T-helper 1 cell treated with Interleukin-12 subunit alpha and Interleukin-12 subunit beta and Interleukin-4 antibody, amounts not matched to agents 30 μg/mL and 1 μg/mL, for 36 hours (primary cell): ENCODE measurements around the gene DNAH8.
"Not testable (repeated sequence)": the region's sequence is repeated elsewhere in the genome, so short reads cannot be mapped to it uniquely, and the experiment has no call there.

Experiments
- H3K27ac Mint-ChIP-seq: one replicate; pipeline ENCODE4 v1.8.0; 2021; ENCODE audit warnings: mild to moderate bottlenecking, mixed read lengths
- H3K27me3 Mint-ChIP-seq: one replicate; pipeline ENCODE4 v1.8.0; 2021; ENCODE audit warnings: low read depth, mixed read lengths
- H3K36me3 Mint-ChIP-seq: one replicate; pipeline ENCODE4 v1.8.0; 2021; ENCODE audit warnings: low read depth, mixed read lengths
- H3K4me1 Mint-ChIP-seq: one replicate; pipeline ENCODE4 v1.8.0; 2021; ENCODE audit warnings: low read depth, mixed read lengths
- H3K4me3 Mint-ChIP-seq: one replicate; pipeline ENCODE4 v1.8.0; 2021; ENCODE audit warnings: mild to moderate bottlenecking, moderate library complexity, mixed read lengths
- H3K9me3 Mint-ChIP-seq: one replicate; pipeline ENCODE4 v1.8.0; 2021; ENCODE audit warnings: mixed read lengths

The DNAH8 gene

DNA sequence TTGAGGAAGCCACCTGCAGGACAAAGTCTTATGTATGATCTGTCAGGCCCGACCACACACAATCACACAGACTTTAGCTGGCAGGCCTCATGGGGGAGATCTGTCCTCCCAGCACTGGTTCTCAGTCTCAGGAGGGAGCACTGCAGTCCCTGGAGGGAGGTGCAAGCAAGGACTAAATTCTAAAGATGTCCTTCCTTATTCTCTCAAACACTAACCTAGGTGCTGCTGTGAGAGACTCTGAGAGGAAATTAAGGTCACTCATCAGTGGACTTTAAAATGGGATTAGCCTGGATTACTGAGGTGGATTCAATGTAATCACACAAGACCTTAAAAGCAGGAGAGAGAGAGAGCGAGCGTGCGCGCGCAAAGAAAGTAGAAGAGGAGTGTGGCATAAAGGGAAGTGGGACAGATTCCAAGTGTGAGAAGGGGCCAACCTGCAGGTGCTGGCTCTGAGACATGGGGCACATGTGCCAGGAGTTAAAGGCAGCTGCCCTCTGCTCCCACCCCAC lies 26.5 kb upstream of the DNAH8 start:
- Mint-ChIP-seq H3K27me3 (no peaks in the 10 kb centered on the region), H3K27ac (no peak overlapping the region), H3K4me1 (peaks cover 26% of the 10 kb centered on the region), H3K9me3 (no peaks in the 10 kb centered on the region), H3K36me3 (peaks cover 17% of the 10 kb centered on the region), H3K4me3 (no peak overlapping the region)

DNA sequence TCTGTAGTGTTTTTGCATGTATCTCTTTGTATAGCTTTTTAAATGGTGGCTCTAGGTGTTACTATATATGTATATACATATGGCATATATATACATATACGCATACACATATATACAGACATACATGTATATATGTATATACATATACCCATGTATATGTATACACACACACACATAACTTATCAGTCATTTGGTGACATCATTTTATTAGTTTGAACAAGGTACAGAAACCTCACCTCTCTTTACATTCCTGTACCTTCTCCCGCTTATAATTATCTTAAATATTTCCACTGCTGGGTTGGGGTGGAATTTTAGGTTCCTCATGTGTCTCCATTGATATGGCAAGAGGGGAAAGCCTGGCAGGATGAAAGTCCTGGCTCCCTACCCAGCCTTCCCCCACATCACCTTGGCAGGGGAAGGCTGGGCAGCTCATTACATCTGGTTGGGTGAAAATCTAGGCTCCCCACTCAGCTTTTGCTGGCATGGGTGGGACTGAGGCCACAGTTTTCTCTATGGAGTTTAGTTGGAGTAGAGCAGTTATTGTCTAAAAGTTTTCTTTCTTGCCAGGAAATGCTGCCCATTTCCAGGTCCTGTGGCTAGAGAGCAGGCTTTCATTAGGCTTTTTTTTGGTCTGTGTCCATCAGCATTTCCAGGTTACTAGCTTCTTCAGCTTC lies 19.7 kb upstream of the DNAH8 start:
- H3K9me3 Mint-ChIP-seq = peaks cover 9% of the 10 kb centered on the region
- no peaks in the 10 kb centered on the region for H3K27me3 Mint-ChIP-seq
- H3K36me3 Mint-ChIP-seq = peaks cover 22% of the 10 kb centered on the region
- H3K4me3 Mint-ChIP-seq = no peak overlapping the region
- H3K27ac Mint-ChIP-seq = no peak overlapping the region
- H3K4me1 Mint-ChIP-seq = peaks cover 28% of the 10 kb centered on the region

DNA sequence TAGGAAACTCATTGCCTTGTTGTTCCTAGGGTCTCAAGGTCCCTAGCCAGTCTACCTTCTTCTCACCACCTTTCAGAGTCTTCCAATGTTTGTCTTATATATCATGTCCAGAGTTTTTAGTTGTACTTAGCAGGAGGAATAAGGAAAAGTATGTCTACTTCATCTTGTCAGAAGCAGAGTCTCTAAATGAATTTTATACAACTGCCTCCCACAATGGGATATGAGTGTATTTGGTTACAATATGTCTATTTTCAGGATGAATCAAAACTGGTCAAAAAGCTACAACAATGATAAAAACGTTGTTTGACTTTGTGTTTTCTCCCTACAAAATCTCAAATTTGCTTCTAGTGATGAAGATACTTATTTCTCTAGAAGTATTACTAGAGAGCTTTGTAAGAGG lies 19.2 kb upstream of the DNAH8 start:
- Mint-ChIP-seq H3K27ac (no peak overlapping the region), H3K4me1 (peaks cover 29% of the 10 kb centered on the region), H3K9me3 (peaks cover 11% of the 10 kb centered on the region), H3K27me3 (no peaks in the 10 kb centered on the region), H3K4me3 (no peak overlapping the region), H3K36me3 (peaks cover 26% of the 10 kb centered on the region)

DNA sequence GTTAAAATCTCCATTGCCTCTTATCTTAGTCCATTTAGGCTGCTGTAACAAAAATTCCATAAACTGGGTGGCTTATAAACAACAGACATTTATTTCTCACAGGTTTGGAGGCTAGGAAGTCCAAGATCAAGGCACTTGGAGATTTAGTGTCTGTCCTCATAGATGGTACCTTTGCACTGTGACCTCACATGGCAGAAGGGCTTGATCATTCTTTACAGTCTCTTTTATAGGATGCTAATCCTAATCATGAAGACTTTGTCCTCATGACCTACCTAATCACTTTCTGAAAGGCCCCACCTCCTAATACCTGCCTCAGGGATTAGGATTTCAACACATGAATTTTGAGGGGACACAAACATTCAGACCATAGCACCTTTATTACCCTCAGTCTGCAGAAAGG lies 18.8 kb upstream of the DNAH8 start:
- no peaks in the 10 kb centered on the region for H3K27me3 Mint-ChIP-seq
- H3K4me3 Mint-ChIP-seq = no peak overlapping the region
- no peak overlapping the region for H3K27ac Mint-ChIP-seq
- H3K36me3 Mint-ChIP-seq = peaks cover 29% of the 10 kb centered on the region
- peaks cover 11% of the 10 kb centered on the region for H3K9me3 Mint-ChIP-seq
- H3K4me1 Mint-ChIP-seq = peaks cover 28% of the 10 kb centered on the region

DNA sequence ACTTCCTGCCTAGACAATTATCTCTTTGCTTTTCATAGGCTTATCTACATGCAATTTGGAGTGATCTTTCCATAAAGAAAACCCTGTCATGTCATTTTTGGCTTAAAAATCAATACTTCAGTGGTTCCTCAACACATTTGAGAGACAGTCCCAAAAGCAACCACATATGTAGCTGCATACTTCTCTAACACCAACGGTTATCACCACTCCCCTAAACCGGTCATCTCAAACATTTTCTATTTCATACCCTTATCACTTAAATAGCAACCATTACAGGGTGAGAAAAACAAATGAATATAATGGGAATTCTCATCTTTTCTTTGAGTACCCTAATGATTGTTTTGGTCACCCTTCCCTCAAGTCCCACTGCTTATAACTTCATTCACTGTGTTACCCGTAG lies 17.3 kb upstream of the DNAH8 start:
- peaks cover 39% of the 10 kb centered on the region for H3K36me3 Mint-ChIP-seq
- H3K27ac Mint-ChIP-seq = no peak overlapping the region
- peaks cover 11% of the 10 kb centered on the region for H3K9me3 Mint-ChIP-seq
- peaks cover 38% of the 10 kb centered on the region for H3K4me1 Mint-ChIP-seq
- H3K27me3 Mint-ChIP-seq = no peaks in the 10 kb centered on the region
- no peak overlapping the region for H3K4me3 Mint-ChIP-seq

DNA sequence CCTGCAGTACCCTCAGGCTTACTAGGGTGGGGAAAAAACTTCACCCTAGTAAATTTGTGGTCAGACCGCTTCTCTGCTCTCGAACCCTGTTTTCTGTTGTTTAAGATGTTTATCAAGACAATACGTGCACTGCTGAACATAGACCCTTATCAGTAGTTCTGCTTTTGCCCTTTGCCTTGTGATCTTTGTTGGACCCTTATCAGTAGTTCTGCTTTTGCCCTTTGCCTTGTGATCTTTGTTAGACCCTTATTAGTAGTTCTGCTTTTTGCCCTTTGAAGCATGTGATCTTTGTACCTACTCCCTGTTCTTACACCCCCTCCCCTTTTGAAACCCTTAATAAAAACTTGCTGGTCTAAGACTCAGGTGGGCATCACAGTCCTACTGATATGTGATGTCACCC lies 15.4 kb upstream of the DNAH8 start:
- Mint-ChIP-seq H3K9me3 (peaks cover 11% of the 10 kb centered on the region), H3K36me3 (peaks cover 37% of the 10 kb centered on the region), H3K4me1 (peaks cover 43% of the 10 kb centered on the region)
- H3K27me3 Mint-ChIP-seq, H3K4me3 Mint-ChIP-seq, H3K27ac Mint-ChIP-seq: not testable (repeated sequence)

DNA sequence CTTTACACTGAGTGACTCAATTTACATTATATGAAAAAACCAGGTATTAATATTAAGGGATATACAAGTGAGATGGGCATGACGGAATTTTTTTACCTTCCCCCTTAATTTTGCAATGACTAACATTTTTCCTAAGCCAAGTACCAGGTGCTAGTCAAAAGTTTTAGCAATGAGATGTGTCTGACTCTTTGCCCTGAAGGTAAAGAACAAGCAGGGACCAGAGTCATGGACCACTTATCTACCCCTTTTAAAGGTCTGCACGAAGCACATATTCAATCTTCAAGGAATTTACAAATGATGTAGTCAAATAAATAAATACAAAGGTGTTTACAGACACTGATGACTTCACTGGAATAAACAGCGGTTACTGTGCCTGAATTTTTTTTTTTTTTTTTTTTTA lies 13.6 kb upstream of the DNAH8 start:
- H3K27ac Mint-ChIP-seq = no peak overlapping the region
- peaks cover 11% of the 10 kb centered on the region for H3K9me3 Mint-ChIP-seq
- peaks cover 34% of the 10 kb centered on the region for H3K36me3 Mint-ChIP-seq
- peaks cover 11% of the 10 kb centered on the region for H3K27me3 Mint-ChIP-seq
- peaks cover 41% of the 10 kb centered on the region for H3K4me1 Mint-ChIP-seq
- peak overlapping the region; percentile 91 for H3K4me3 Mint-ChIP-seq

DNA sequence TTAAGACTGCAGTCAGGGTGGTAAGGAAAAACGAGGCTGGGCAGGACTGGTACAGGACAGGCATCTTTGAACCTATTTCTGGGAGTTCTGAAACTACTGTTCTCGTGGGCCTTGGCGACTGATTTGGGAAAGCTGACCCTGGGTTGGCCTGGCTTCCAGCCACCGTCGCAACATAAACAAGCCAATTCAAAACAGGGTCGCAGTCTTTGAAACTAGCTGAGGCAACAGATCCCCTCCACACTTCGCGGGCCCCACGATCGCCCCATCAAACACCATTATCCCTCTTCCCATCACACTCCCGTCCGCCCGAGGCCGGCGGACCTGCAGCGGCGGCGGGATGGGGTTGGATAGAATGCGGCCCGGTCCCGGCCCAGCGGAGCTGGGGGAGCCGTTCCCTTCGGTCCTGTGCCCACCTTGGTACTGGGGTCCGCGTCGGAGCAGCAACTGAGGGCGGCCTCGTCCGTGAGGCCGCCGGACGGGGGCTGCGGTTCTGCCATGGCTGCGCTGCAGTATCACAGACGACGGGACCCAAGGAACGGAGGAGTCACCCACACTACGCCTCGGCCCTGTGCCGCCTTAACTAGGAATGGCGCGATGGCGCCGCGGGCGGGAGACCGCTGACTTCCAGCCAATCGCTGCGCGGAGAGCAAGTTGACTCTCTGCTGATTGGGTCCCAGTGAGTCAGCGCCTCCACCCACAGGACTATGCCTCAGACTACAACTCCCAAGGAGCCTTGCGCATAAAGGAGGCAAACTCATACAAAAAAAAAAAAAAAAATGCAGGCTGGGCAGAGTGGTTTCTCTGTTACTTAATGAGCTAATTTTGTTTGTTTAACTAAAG lies 12.3 kb upstream of the DNAH8 start, which contains the start of gene GLO1:
Gene GLO1, minus strand, starts transcription at position 588 of the 840 bp plus-strand sequence. Its CDS starts 91 bp downstream, at position 497.
- Mint-ChIP-seq H3K27me3 (peaks cover 20% of the 10 kb centered on the region), H3K9me3 (peaks cover 11% of the 10 kb centered on the region), H3K36me3 (peaks cover 34% of the 10 kb centered on the region), H3K4me3 (peak within 1 kb of the TSS; percentile 91), H3K4me1 (peaks cover 39% of the 10 kb centered on the region), H3K27ac (peak within 1 kb of the TSS; percentile 89)

DNA sequence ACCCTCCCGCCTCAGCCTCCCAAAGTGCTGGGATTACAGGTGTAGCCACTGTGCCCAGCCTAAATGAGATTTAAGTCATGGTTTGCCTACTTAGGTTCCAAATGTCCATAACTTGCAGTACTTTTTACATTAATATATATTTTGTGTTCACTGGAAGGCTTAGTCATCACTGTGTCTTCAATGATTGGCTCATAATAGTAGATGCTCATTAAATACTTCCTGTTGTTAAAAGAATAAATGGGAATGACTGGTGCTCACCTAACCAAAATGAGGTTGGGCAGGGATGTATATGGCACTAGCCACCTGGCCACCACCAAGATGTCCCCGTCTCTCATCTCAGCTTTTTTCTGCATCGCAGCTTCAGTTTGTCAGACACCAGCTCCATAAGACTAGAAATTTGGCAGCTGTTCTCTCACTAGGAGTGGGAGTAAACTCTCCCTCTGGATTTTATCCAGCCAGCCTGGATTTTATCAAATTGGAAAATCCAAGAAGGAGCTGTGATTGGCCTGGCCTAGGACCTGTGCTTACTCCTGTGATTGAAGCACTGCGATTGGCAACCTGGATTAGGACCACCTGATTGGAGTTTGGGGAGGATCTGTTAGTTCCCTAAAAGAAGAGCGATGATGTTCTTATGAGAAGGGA lies 11.0 kb upstream of the DNAH8 start:
- H3K36me3 Mint-ChIP-seq = peaks cover 29% of the 10 kb centered on the region
- peaks cover 30% of the 10 kb centered on the region for H3K27me3 Mint-ChIP-seq
- H3K4me3 Mint-ChIP-seq = no peak overlapping the region
- H3K4me1 Mint-ChIP-seq = peaks cover 34% of the 10 kb centered on the region
- no peak overlapping the region for H3K27ac Mint-ChIP-seq
- H3K9me3 Mint-ChIP-seq = peaks cover 11% of the 10 kb centered on the region

DNA sequence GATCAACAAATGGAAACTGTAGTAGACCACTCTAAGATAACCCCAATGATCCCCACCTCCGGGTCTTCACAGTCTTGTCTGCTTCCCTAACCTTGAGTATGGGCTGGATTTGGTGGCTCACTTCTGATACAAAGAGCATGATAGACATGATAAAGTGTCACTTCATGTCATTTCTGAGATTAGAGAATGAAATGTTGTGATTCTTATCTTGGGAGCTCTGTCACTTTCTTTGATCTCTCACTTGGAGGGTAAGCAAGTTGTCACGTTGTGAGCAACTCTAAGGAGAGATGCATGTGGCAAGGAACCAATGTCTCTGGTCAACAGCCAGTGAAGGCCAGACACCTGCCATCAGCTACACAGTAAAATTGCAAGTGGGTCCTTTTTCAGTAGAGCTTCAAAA lies 9.2 kb upstream of the DNAH8 start:
- peaks cover 13% of the 10 kb centered on the region for H3K36me3 Mint-ChIP-seq
- H3K27me3 Mint-ChIP-seq = peaks cover 30% of the 10 kb centered on the region
- H3K4me3 Mint-ChIP-seq = no peak overlapping the region
- H3K9me3 Mint-ChIP-seq = no peaks in the 10 kb centered on the region
- no peak overlapping the region for H3K27ac Mint-ChIP-seq
- H3K4me1 Mint-ChIP-seq = peaks cover 26% of the 10 kb centered on the region

DNA sequence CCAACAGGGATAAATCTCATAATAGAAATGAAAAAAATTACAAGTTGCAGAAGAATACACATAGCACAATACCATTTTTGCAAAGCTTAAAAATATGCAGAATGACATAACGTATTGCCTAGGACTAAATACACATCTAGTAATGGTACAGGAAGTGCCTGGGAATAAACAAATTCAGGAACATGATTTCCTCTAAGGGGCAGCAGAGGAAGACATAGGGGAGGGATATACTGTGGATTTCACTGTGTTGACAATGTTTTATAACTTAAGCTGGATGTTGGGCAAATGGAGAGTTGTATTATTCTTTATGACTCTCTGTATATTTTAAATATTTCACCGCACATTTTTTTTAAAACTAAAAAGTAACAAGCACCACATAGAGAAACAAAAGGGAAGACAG lies 6.6 kb upstream of the DNAH8 start:
- H3K9me3 Mint-ChIP-seq = no peaks in the 10 kb centered on the region
- H3K27ac Mint-ChIP-seq = no peak overlapping the region
- H3K27me3 Mint-ChIP-seq = peaks cover 30% of the 10 kb centered on the region
- peaks cover 24% of the 10 kb centered on the region for H3K4me1 Mint-ChIP-seq
- no peak overlapping the region for H3K4me3 Mint-ChIP-seq
- H3K36me3 Mint-ChIP-seq = no peaks in the 10 kb centered on the region

DNA sequence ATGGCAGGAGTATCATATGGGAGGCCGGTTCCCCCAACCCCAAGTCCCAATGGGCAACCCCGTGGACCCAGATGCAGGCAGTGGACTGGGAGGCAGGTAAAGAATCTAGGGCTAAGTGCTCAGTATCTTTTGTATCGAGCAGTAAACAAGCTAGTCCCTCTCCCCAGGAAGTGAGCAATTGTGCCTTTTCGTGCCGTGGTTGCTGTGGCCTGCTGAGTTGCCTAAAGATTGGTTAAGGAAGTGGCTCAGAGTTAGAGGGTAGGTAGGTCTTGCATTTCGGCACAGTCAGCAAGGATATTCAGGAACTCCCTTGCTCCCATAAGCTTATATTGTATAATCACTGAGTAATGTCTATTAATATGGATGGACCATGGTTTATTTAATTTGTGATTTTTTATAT lies 1.3 kb upstream of the DNAH8 start:
- peaks cover 14% of the 10 kb centered on the region for H3K27me3 Mint-ChIP-seq
- peak overlapping the region; percentile 53 for H3K4me3 Mint-ChIP-seq
- H3K4me1 Mint-ChIP-seq = peaks cover 31% of the 10 kb centered on the region
- no peaks in the 10 kb centered on the region for H3K36me3 Mint-ChIP-seq
- H3K9me3 Mint-ChIP-seq = no peaks in the 10 kb centered on the region
- H3K27ac Mint-ChIP-seq = peak overlapping the region; percentile 94

DNA sequence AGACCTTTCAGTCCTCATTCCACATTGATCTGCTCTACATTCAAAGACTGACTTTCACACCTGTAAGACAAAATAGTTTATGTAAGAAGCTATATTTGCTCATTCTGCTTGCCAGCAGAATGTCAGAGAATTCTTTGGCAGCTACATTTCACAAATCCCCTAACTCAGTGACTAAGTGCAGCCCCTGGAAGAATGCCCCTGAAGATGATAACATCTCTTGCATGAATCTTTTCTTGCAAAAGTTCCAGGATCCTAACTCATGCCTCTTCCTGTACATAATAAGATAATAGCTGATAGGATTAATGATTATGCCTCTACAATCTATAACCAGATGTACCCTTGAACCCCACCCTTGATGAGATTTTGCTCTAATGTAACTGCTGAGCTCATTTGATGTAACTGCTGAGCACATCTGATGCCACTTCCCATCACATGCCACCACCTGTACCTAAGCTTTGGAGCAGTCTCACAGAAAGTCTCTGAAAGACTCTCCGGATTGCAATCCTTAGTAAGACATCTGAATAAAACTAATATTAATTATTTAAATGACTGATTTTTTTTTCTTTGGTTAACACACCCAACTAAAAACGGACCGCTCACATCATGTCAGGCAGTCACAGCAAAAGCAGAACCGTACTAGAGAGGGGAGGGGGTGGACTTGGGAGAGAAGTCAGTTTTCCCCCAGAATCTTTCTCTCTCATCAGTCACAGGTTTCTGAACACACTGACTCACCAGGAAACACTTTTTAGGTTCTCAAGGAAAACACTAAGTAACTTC lies 684 bp upstream of the DNAH8 start:
- H3K9me3 Mint-ChIP-seq = no peaks in the 10 kb centered on the region
- H3K27ac Mint-ChIP-seq = peak overlapping the region; percentile 94

DNA sequence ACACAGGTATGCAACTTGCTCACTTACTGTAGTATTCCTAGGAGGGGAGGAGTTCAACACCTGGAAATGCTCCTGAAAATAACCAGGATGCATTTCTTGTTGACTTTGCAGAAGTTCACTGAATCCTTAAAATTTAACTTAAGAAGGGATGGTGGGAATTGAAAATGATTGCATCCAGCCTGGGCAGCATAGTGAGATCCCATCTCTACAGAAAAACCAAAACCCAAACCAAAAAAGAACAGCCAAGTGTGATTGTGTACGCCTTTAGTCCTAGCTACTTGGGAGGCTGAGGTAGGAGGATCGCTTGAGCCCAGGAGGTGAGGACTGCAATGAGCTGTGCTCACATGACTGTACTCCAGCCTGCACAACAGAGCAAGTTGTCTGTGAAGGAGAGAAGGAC lies 1.7 kb downstream of the DNAH8 start:
- peaks cover 29% of the 10 kb centered on the region for H3K27me3 Mint-ChIP-seq
- H3K4me1 Mint-ChIP-seq = peaks cover 26% of the 10 kb centered on the region
- no peak overlapping the region for H3K4me3 Mint-ChIP-seq
- no peaks in the 10 kb centered on the region for H3K9me3 Mint-ChIP-seq
- no peaks in the 10 kb centered on the region for H3K36me3 Mint-ChIP-seq
- no peak overlapping the region for H3K27ac Mint-ChIP-seq

More for the DNA sequence above, 684 bp upstream of the DNAH8 start:
- peaks cover 19% of the 10 kb centered on the region for H3K27me3 Mint-ChIP-seq
- peak overlapping the region; percentile 53 for H3K4me3 Mint-ChIP-seq
- peaks cover 30% of the 10 kb centered on the region for H3K4me1 Mint-ChIP-seq
- no peaks in the 10 kb centered on the region for H3K36me3 Mint-ChIP-seq
